ENCODE measurements around the gene RFNG.

Gene RFNG

DNA sequence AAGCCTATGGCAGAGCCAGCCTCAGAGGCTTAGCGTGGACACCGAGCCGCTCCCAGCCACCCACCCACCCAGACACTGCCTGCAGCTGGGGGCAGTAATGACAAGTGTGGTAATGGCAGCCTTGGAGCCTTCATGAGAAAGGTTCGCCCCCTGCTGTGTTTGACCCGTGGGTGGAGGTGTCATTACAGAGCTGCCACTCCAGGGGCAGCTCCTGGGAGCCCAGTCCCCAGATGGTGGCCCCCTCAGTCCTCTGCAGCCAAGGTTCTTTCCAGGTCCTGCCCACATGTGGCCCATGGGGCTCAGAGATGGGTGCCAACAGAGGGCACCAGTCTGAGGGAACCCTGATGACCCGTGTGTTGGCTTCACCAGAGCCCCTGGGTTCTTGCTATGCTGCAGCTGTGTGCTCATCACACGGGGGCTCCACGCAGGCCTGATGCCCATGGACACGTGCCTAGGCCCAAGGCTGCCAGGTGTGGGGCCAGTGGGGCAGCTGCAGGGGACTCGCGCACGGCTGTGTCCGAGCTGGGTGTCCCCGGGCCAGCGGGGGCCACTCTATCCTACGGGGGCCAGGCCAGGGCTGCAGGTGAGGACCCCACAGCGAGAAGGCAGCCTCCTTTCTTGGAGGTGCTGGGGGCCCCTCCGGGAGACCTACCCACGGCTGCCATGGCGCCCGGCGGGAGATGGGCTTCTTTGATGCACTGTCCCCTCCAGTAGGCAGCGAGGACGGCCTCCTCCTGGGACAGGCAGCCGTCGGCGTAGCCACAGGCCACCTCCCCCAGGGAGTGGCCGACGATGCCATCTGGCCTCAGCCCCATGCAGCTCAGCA is 38.3 kb upstream of the RFNG start:
- DNase-seq: no peak

DNA sequence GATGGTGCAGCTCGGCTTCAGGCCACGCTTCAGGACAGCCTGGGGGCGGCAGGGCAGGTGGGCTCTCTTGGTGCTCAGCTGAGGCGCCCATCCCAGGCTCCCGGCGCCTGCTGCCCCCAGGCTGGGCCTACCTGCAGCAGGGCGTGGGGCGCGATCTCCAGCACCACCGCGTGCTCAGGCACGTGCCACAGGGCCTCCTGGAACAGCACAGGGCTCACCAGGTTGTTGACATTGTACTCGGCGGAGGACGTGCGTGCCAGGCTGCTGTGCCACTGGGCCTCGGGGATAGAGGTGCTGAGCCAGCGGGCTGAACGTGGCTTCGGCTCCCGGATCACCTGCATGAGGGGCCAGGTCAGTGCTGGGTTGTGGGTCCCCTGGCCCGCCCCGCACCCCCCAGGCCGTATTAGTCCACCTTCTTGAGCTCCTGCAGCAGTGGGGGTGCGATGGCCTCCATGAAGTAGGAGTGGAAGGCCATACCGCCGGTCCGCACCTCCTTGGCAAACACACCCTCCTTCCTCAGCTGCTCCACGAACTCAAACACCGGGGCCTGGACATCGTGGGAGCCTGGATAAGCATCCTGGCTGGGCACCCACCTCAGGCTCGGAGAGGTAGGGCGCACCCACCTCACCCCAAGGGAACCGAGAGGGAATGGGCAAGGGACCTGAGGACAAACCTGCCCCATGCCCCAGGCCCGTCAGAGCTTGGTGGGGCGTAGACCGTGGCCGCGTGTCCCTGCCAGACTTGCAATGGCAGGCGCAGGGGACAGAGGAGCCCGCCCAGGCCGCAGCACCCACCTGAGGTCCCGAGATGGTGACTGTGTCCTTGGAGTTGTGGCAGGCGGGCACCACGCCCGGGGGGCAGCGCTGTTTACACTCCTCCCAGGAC is 37.5 kb upstream of the RFNG start:
- no peak for DNase-seq

DNA sequence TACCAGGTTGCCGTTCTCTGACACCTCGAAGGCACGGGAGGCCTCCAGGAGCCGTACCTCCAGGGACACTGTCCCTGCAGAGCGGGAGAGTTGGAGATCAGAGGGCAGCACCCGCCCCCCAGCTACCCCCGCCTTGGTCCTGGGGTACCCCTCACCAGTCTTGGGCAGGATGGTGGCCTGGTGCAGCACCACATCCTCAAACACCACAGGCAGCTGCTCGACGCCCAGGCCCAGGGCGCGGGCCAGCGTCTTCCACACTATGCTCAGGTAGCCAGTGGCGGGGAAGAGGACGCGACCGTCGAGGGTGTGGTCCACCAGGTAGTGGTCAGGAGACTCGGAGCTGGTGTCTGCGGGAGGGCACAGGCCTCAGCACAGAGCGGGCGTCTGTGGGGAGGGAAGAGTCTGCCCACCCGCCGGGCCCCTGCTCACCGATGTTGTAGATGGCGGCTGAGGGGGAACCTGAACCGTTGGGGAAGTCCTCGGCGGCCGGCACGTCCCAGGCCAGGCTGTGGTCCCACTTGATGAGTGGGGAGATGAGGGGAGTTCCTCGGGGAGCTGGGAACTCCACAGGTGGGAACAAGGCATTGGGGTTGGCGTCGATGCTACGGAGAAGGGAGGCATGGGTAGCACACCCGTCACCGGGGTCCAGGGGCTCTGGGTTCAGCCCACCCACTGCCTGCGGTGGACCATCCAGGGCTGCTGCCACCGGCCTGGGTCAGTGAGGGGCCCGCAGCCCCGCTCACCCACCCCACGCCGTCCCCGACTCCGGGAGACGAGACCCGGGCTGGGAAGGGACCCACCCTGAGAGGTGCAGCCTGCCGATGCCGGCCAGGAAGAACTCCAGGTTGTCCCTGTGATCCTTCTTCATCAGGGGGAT is 36.6 kb upstream of the RFNG start:
- no peak for DNase-seq

DNA sequence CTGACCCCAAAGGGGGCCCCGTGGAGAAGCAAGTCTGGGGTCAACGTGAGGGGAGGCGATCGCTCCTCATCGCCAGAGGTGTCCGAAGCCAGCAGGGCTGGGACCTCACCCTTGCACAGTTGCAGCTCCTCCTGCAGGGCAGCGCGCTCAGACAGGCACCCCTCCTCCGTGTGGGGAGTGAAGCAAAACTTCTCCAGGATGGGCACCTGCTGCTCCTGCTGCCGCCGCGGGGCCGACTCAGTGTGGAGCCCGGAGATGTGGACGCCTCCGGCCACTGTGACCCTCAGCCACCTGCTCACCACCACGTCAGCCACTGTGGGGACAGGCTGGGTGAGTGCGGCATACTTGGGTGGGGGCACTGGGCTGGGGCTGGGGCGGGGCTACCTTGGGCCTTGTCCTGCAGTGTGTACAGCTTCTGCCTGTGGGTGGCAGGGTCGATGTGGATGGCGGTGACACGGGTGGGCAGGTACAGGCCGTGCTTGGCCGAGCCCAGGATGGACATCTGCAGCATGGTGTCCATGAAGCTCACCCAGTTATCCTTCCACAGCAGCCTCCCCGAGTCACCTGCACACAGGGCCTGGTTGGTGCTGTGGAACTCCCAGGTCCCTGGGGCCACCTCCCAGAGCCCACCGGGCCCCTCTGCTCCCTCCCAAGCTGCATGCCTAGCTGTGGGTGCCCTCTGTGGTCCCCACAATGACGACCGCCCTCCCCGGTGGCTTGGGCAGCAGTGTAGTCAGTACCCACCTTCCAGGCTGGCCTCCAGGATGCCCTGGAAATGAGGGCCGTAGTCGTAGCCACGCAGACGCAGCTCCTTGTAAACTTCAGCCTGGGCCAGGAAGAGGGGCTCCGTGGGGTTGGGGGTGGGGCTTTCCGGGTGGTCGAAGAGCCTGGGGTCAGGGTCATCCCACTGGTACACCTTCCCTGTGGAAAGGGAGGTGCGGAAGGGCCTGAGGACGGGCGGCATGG is 35.6 kb upstream of the RFNG start:
- no peak for DNase-seq

DNA sequence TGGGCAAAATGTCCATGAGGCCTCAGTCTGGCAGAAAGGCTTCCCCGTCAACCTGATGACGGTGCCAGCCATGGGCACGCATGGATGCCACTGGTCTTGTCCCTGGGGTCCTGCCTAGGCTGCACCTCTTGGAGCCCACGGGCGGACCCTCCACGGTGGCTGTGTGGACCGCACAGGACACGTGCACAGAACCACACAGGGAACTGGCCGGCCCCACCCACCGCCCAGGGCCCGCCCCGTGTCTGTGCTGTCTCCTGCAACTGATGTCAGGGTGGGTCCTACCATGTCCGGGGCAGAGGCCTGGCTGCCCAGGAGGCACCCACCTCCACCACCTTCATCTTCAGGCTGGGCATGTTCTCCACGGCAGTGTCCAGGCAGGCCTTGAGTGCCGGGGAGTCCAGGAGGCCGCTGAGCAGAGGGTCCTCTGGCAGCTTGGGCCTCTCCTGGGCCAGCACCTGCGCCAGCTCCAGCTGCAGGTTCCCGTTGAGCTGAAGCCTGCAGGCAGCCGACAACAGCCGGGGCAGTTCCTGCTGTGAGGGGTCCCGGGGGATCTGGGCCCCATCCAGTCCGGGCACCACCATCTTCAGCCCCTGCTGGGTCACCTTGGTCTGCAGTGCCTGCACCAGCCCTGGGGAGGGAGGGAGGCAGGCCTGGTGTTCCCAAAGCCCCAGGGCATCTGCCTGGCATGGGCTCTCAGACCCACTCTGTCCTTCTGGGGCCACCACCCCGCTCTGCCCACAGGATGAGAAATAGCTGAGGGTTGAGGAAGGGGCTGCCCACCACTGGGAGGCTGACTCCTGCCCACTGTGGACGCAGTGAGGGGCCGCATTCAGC is 34.5 kb upstream of the RFNG start:
- no peak for DNase-seq

DNA sequence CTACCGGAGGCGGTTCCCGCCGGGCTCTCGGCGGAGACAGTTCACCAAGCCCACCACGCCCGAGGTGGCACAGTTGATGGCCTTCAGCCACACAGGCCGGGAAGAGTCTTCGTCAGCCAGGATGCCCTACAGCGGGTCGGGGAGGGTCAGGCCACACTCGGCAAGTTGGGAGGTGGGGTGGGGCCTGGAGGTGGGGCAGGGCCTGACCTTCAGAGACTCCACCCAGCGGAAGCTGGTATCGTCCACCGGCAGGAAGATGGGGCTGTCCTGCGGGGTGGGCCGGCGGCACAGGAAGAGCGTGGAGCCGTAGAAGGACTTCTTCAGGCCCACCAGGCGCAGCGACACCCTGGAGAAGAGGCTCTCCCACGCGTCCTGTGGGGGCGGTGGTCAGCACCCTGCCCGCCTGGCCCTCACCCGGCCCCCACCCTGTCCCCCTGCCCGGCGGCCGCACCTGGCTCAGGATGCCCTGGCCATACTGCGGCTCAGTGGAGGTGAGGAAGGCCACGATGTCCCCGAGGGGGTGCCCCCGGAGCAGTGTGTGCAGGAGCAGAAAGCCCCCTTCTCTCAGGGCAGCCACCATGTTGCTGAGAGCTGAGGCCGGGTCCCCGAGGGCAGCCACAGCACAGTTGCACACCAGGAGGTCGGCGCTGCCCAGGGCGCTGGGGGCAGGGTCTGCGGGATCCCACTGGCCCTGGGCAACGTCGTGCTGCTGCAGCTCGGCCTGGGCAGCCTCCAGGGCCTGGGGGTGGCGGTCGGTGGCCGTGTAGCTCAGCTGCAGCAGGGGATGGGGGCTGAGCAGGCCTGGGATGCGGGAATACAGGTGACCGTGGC is 33.6 kb upstream of the RFNG start:
- DNase-seq: no peak

DNA sequence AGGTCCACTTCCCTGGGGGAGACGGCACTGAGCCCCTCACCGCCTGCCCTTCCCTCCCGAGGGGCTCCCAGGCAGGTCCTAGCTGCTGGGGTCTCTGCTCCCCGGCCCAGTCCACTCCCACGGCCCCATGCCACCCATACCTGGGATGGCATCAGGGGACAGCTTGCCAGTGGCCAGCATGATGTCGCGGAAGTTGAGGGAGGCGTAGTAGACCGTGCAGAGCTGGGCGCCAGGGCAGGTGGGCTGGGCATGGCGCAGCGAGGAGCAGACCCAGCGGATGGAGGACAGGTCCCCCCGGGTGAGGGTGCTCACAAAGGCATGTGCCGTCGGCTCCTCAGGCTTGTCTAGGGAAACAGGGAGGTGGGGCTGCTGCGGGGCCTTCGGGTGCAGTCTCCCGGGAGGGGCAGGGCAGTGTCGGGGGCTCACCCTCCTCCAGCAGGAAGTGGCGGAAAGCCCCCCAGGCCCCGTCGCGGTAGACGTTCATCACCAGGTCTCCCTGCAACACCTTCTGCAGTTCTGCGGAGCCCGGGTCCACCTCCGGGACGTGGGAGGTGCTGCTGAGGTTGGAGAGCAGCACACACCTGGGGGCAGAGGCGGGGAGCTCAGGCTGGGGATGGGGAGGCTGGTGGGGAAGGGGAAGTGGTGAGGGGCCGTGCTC is 32.9 kb upstream of the RFNG start:
- DNase-seq: no peak

DNA sequence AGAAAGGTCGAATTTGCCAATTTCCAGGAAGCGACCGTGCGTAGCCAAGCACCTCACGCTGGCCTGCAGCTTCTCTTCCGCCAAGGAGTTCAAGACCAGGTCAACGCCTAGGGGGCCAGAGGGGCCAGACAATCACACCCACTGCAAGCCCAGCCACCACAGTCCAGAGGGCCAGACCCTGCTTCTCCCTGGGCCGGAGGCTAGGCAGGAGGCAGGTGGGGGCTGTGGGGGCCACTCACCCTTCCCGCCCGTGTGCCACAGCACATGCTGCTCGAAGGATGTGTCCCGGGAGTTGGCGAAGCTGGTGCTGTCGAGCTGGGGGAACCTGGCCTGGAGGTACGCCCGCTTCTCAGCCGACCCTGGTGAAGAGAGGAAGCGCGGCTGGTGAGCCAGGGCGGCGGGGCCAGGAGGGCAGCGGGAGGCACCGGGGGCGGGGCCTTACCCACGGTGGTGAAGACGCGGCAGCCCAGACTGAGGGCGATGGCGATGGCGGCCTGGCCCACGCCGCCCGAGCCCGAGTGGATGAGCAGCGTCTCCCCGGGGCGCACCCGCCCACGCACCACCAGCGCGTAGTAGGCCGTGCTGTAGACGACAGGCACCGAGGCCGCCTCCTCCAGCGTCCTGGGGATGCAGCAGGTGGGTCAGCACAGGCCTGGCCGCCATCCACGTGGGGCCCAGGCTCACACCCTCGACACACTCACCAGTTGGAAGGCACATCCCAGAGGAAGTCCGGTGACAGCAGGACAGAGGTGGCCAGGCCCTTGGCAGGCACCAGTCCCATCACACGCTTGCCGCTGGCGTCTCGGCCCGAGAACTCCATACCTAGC is 32.1 kb upstream of the RFNG start:
- no peak for DNase-seq

DNA sequence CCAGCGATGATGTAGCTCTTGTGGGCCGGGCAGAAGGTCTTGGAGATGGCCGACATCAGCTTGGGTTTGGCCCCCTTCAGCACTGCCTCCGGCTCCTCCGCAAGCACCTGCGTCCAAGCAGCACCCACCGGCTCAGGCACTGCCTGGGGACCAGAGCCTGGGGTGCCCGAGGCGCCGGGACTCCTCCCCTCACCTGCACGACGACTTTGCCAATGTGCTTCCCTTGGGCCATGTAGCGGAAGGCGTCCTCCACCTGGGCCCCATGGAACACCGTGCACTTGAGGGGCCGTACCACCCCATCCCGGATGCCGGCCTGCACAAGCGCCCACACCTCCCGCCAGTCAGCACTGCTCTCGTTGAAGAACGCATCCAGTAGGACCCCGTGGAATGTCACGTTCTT is 31.4 kb upstream of the RFNG start:
- DNase-seq: no peak

DNA sequence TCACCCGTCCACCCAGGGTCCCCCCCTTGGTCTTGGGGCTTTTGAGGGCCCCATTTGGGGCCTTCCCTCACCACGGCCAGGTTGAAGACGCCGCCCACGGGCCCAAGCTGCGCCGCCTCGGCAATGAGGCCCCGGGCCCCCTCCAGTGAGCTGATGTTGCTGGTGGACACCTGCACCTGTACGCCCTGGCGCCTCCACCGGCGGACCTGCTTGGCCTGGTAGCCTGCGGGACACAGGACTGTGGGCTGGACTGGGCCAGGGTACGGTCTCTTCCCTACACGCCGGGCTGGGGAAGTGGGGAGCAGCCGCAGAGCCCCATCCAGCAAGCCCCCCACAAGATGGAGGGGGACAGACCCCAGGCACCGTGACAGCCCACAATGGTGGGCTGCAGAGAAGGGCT is 30.8 kb upstream of the RFNG start:
- DNase-seq: no peak

DNA sequence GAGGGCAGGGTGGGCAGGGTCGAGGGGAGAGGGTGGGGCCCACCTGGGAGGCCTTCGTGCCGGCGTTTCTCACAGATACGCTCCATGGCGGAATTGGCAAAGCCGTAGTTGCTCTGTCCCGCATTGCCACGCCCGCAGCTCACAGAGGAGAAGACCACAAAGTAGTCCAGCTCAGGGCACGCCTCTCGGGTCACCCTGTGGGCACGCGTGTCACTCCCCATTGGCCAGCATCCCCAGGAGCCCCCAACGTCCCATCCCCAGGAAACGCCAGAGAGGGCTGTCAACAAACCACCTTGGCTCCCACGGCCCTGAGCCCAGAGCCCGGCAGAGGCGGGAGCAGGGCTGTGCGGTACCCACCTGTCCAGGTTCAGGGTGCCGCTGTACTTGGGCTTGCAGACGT is 30.4 kb upstream of the RFNG start:
- DNase-seq: no peak

DNA sequence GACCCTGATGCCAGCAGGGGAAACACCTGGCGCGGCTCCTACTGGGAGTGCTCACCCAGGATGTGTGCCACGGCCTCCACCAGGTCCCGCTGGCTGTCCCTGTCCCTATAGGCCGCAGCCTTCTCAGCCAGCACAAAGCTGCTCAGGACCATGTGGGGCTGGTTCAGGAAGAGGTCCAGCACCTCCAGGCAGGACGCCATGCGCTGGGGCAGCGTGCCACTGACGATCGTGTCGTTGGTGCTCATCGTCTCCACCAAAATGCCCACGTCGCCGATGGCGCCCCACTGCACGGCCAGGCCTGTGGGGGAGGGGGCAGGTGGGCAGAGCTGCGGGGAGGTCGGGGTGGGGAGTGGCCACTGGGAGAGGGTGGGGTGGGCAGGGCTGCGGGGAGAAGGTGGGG is 29.9 kb upstream of the RFNG start:
- no peak for DNase-seq

DNA sequence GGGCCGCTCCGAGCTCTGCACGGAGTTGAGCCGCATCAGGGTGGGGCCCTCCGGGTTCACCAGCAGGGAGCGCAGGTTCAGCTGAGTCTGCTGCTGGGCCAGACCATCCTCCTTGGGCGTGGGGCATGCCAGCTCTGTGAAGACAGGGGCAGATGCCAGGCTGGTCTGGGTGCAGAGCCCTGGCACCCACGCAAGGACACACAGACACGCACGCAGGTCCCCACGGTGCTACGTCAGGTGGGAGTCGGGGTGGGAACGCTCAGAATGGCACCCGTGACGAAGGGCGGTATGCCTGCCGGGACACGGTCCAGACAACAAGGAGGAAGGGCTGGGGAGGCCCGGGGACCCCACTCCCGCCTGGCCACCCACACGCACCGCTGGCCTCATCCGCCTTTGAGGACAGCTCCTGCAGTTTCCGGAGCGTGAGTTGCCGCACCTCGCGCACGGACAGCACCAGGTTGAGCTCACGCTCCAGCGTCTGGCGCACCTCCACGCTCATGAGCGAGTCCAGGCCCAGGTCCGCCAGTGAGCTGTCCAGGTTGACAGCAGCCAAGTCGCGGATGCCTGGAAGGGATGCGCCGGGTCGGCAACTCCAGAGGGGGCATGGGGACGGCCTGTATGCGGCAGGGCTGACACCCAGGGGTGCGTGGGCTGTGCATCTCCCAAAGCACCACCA is 29.3 kb upstream of the RFNG start:
- DNase-seq: no peak

DNA sequence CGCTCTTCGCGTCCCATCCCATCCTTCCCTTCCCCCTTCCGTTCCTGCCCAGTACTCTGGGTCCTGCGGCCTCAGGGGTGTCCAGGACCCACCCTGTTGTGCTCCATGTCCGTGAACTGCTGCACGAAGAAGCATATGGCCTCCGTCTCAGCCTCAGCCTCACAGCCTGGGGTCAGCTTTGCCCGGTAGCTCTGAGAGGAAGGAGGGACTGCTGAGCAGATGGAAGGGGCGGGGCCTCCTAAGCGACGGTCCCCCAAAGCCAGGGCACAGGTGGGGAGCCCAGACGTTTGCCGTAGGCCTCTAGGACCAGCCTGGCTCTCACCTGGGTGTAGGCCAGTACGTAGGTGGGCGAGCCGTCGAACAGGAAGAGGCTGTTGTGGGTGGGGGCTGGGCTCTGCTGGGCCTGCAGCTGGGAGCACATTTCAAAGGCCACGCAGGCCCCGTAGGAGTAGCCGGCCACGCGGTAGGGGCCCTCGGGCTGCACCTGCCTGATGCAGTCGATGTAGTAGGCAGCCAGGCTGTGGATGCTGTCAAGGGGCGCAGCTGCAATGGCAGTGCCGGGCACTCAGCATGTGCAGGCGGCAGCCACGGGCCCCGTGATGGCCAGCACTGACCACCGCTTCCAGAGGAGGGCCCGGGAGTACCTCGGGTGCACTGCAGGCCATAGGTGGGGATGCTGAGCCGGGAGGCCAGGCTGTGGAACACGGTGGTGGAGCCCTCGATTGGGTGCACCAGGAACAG is 28.6 kb upstream of the RFNG start:
- DNase-seq: no peak

DNA sequence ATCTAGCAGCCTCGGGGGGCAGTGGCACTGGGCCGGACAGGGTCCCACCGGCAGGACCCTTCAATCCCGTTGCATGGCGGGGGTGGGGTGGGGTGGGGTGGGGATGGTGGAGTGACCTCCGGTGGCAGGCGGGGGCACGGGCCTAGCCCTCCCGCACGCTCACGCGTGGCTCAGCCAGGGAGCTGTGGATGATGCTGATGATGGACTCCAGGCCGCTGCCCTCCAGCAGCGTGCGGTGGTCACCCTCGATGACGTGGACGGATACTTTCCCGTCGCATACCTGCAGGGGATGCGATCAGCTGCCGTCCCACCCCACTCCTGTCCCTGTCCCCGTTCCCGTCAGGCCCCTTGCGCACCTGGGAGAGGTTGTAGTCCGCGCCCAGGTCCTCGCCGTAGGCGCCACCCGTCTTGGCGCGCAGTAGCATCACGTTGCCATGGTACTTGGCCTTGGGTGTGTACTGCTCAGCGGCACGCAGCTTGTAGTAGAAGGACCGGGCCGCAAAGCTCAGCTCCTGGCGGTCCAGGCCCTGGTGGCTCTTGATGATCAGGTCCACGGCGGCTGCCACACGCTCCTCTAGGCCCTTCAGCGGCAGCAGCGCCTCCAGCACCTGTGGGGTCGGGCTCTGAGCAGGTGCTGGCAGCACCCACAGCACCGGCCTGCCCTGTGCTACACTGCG is 27.5 kb upstream of the RFNG start:
- no peak for DNase-seq

DNA sequence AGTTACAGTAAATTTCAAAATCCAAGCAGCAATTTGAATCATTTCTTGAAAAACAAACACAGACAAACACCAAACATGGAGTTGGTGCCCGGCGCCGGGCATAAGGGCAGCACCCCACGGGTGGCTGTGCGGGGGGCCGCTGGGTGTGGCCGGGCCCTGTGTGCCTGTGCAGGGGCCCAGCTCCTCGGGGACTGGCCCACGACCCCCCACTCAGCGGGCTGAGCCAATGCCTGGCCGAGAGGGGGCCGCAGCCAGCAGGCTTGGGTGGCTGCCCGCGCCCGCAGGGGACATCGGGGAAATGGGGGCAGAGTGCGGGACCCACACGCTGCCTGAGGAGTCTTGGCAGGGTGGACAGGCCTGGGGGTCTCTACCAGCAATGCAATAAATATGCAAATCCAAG is 26.8 kb upstream of the RFNG start:
- no peak for DNase-seq

Measured in SW 1271 (cell line).